Nephron (organoid): ENCODE data around the gene RHEB.

Experiments
- H3K27ac Mint-ChIP-seq, 3 experiments: 2 replicates each; pipeline ENCODE4 v1.8.0; 2020; ENCODE audit warnings: mixed read lengths in 3 of 3, mild to moderate bottlenecking in 2 of 3, moderate library complexity in 1 of 3
- H3K27me3 Mint-ChIP-seq: 2 replicates; pipeline ENCODE4 v1.8.0; 2021; ENCODE audit warnings: low read depth, mild to moderate bottlenecking, moderate library complexity, mixed read lengths
- H3K36me3 Mint-ChIP-seq: 2 replicates; pipeline ENCODE4 v1.8.0; 2020; ENCODE audit warnings: low read depth, mixed read lengths
- H3K4me1 Mint-ChIP-seq: 2 replicates; pipeline ENCODE4 v1.8.0; 2020; ENCODE audit warnings: mixed read lengths
- H3K4me3 Mint-ChIP-seq, 3 experiments: 2 replicates each; pipeline ENCODE4 v1.8.0; 2020; ENCODE audit warnings: mild to moderate bottlenecking in 3 of 3, mixed read lengths in 3 of 3, moderate library complexity in 2 of 3
- H3K9me3 Mint-ChIP-seq: 2 replicates; pipeline ENCODE4 v1.8.0; 2020; ENCODE audit warnings: mixed read lengths
- CTCF ChIP-seq, 3 experiments: fragments of 200-600 bp; sonication (generic); IDR thresholded peaks; one replicate each; pipeline ENCODE4 v1.5.0; 2021; ENCODE audit warnings: antibody characterized with exemption in 3 of 3; ENCODE audit not compliant: unreplicated experiment in 3 of 3

Gene RHEB

GRCh38 chr7:151490456-151491105, 29.1 kb downstream of the RHEB start:
- Mint-ChIP-seq H3K27me3 (no peaks in the 10 kb centered on the region), H3K4me3 (no peak overlapping the region), H3K36me3 (peaks cover 45% of the 10 kb centered on the region), H3K9me3 (no peaks in the 10 kb centered on the region), H3K4me1 (peaks cover 31% of the 10 kb centered on the region), H3K27ac (peak overlapping the region; percentile 82 to 96 (median 92))
- no peak for TF ChIP-seq CTCF (IDR thresholded peaks at IDR 0.05; ENCODE audit: unreplicated experiment in 3 of 3)

GRCh38 chr7:151489498-151489897, 30.2 kb downstream of the RHEB start:
- Mint-ChIP-seq H3K27ac (peak overlapping the region in 1 of 3 experiments; percentile 45), H3K9me3 (no peaks in the 10 kb centered on the region), H3K27me3 (no peaks in the 10 kb centered on the region), H3K36me3 (peaks cover 54% of the 10 kb centered on the region), H3K4me3 (no peak overlapping the region), H3K4me1 (peaks cover 31% of the 10 kb centered on the region)
- no peak for TF ChIP-seq CTCF (IDR thresholded peaks at IDR 0.05; ENCODE audit: unreplicated experiment in 3 of 3)

- Mint-ChIP-seq H3K4me1 (peaks cover 20% of the 10 kb centered on the region), H3K36me3 (peaks cover 59% of the 10 kb centered on the region), H3K9me3 (no peaks in the 10 kb centered on the region), H3K27ac (peak overlapping the region in 1 of 3 experiments; percentile 3), H3K27me3 (no peaks in the 10 kb centered on the region), H3K4me3 (no peak overlapping the region)
- no peak for TF ChIP-seq CTCF (IDR thresholded peaks at IDR 0.05; ENCODE audit: unreplicated experiment in 3 of 3)
Observed at GRCh38 chr7:151488096-151488495, 31.6 kb downstream of the RHEB start.

- Mint-ChIP-seq H3K9me3 (no peaks in the 10 kb centered on the region), H3K4me3 (no peak overlapping the region), H3K4me1 (peaks cover 23% of the 10 kb centered on the region), H3K27me3 (no peaks in the 10 kb centered on the region), H3K27ac (no peak overlapping the region), H3K36me3 (peaks cover 66% of the 10 kb centered on the region)
- TF ChIP-seq CTCF (IDR thresholded peaks at IDR 0.05; ENCODE audit: unreplicated experiment in 3 of 3) = no peak
Observed at GRCh38 chr7:151487228-151487627, 32.5 kb downstream of the RHEB start.

GRCh38 chr7:151486074-151486473, 33.6 kb downstream of the RHEB start:
- Mint-ChIP-seq H3K4me3 (no peak overlapping the region), H3K27me3 (no peaks in the 10 kb centered on the region), H3K4me1 (peaks cover 23% of the 10 kb centered on the region), H3K27ac (no peak overlapping the region), H3K36me3 (peaks cover 76% of the 10 kb centered on the region), H3K9me3 (no peaks in the 10 kb centered on the region)
- TF ChIP-seq CTCF (IDR thresholded peaks at IDR 0.05; ENCODE audit: unreplicated experiment in 3 of 3) = no peak
